ENCODE results near the gene KLK4.
"Not testable (repeated sequence)": the region's sequence is repeated elsewhere in the genome, so short reads cannot be mapped to it uniquely, and the experiment has no call there.

The KLK4 gene

DNA sequence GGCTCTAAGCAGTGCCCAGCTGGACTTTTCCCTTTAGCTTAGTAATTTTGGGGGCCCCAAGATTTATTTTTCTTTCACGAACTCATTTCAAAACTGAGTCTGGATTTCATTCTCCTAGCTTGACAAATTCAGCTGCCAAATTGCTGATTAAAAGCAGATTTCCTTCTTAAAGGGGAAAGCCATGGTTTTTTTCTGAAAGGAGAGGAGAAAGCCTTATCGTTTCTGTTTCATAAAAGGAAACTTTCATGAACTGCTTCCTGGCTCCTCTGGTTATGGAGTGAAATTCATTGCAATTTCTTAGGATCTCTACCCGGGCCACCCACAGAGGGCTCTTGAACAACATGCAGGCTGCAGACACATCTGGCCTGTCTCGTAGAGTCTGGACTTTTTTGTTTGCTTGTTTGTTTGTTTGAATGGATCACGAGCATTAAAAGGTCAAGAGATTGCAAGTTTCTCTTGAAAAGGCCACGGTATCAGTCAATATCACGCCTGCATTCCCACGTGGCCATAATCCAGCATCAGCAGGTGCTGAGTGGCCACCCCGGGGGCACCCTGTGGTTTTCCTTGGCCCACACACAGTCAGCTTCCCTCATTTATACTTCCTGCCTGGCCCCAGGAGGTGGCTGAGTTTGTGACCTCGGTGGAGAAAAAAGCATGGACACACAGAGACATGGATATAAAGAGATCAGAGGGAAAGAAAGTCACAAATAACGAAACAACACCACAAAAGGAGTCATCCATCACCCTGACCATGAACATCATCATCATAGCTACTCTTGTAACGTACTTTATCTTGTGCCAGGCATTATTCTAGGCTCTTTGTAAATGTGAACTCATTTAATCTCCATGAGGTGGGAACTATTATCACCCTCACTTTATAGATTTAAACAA lies 10.5 kb upstream of the KLK4 start:
- DNase-seq: no peak
- intact Hi-C loops (cut with DNase I): loop anchor here (5.0 to 10.0 kb wide), 2 partner anchors 176 to 547 kb away; partner anchors contain the start of gene NR1H2

DNA sequence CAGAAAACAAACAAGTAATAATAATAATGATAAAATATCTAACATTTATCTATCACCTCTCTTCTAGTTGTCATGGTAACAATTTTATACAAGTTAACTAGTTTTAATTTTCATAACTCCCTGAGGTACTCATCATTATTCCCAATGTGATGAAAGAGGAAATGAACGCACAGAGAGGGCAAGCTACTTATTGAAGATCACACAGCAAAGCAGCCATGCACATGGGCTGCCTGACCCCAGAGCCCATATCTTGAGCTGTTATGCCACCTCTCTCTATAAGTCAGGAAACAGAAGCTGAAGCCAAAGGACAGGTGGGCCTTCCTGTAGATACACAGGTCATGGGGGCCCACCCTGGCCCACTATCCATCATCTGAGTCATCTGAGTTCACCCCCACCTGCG lies 4.9 kb upstream of the KLK4 start:
- DNase-seq: no peak
- intact Hi-C loops (cut with DNase I): no loop called here

DNA sequence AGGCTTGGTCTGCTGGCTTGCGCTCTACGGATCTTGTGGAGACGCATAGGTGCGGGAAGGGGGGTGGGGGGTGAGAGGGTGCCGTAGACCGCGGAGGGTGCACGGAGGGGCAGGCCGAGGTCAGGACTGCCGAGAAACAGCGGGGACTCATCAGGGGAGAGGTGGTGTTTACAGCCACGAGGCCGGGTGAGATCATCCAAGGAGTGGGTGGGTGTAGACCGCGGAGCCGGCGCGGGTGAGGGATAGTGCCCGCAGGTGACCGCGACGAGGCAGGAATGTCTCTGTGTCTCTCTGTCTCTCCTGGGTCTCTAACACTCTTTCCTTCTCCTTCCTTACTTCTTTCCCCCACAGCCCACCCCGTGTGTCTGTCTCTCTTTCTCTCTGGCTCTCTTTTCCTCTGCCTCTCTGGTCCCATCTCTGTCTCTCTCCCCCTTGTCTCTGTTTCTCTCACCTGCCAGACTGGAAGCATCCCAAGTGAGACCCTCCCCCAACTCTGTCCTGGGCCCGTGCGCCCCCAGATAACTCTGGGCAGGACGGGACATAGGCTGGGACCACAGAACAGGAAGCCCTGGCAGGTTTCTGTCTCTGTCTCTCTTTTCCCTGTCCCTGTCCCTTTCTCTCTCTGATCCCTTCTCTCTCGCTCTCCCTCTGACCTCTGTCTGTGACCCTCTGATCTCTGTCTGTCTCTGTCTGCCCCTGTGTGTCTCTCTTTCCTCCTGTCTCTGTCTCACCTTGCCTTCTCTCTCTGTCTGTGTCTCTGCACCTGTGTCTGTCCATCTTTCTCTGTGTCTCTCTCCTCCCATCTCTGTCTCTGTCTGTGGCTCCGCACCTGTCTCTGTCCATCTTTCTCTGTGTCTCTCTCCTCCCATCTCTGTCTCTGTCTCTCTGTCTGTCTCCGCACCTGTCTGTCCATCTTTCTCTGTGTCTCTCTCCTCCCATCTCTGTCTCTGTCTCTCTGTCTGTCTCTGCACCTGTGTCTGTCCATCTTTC lies 1.8 kb upstream of the KLK4 start:
- intact Hi-C loops (cut with DNase I): no loop called here
- DNase-seq: no peak

DNA sequence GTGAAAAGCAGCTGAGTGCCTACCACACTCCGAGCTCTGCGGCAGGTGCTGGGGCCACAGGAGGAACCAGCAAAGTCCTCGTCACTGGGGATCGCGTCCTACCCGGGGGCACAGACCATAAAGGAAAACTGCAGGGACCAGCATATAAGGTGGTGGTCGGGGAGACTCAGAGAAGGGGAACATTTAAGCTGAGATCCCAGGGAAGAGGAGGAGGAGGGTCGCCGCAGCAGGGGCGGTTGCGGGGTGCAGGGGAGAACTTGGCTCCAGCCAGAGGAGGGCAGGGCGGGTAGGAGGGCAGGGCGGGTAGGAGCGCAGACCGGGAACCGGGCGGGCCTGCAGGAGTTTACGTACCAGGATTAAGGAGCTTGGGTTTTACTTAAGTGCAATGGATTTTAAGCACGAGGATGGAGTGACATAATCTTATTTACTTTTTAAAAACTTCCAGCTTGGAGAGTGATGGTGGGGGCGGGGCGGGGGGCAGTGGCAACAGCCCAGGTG lies 956 bp upstream of the KLK4 start:
- intact Hi-C loops (cut with DNase I): no loop called here
- no peak for DNase-seq

DNA sequence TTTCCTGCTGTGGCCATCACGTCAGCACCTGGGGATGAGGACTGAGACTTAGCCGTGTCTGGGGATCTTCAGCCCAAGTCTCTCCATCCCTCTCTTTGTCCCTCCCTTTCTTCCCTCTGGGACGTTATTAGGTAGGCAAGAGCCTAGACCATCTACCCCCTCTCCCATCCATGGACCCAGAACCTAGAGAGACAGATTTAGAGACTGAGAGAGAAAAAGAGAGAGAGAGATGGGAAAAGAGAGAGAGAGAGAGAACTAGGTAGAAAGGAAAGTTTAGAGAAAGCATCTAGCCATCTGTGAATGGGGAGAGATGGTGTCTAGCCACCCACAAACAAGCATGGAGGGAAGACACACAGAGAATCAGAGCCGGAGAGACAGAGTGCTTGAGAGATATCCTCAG lies 473 bp downstream of the KLK4 start:
- DNase-seq: no peak
- intact Hi-C loops (cut with DNase I): no loop called here

DNA sequence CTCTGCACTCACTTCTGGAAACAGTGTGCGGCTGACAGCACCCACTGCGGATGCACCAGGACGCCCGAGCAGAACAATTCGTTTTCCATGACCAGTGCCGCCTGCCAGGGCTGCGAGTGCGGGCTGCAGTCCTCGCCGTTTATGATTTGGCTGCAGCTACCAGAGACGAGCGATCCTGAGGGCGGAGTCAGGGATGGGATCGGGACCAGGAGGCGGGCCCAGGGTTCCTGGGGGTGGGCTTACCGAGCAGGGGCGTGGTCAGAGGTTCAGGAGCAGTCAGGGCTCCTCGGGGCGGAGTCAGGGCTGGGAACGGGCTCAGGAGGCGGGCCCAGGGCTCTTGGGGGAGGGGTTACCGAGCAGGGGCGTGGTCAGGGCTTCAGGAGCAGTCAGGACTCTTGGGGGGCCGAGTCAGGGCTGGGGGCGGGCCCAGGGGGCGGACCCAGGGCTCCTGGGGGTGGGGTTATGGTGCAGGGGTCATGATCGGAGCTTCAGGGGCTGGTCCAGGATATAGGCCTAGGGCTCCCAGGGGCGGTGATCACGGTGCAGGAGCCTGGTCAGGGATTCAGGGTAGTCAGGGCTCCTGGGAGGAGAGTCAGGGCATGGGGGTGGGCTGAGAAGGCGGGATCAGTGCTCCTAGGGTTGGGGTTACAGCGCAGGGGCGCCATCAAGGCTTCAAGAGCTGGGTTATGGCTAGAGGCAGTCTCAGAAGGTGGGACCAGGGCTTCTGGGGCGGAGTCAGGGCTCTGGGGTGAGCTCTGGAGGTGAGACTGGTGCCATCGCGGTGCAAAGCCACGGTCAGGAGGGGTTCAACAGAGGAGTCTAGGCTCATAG lies 1.7 kb downstream of the KLK4 start:
- DNase-seq: peak in 3 of 10 donors; percentile 9 to 90 (median 12)

DNA sequence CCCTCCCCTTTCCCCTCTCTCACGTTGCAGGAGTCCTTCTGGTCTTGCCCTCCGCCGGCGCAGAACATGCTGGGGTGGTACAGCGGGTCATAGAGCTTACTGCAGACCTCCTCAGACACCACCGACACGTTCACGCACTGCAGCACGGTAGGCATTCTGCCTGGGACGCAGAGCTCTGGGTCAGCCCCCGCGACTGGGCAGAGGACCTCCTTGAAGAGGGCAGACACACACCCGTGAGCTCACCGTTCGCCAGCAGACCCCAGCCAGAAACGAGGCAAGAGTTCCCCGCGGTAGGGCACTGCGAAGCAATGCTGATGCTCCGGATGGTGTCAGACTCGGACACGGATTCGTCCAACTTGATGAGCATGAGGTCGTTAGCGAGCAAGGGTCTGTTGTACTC lies 2.9 kb downstream of the KLK4 start:
- DNase-seq: no peak
- intact Hi-C loops (cut with DNase I): no loop called here

More for the DNA sequence above, 1.7 kb downstream of the KLK4 start:
- intact Hi-C loops (cut with DNase I): no loop called here

DNA sequence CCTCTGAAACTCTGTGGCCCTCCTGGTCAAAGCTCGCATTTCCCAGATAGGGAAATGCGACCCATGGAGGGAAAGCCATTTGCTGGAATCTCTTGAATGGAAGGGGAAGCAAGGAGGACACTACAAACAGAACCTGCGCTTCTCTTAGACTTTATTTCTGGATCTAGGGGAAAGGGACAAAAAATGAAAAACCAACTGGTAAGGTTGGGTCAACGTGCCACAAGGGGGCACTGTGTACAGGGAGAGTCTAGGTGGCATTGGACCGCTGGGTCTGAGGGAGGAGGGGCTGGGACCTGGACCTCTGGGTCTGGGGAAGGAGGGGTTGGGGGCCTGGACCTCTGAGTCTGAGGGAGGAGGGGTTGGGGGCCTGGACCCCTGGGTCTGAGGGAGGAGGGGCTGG lies 5.0 kb downstream of the KLK4 start:
- intact Hi-C loops (cut with DNase I): no loop called here
- peak in 2 of 10 donors; percentile 28 to 29 for DNase-seq

DNA sequence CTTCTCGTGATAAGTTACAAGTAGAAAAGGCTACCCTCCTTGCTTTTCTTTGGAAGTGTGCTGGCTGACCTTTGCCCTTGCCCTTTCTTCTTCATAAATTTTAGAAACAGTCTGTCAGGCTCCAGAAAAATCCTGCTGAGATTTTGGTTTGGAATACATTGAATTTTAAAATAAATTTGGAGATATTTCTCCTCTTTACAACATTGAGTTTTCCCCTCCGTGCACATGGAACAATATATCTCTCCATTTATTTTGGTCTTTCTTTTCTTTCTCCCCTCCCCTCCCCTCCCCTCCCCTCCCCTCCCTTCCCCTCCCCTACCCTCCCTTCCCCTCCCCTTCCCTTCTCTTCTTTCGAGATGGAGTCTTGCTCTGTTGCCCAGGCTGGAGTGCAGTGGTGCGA lies 8.6 kb downstream of the KLK4 start:
- DNase-seq: no peak
- intact Hi-C loops (cut with DNase I): no loop called here

DNA sequence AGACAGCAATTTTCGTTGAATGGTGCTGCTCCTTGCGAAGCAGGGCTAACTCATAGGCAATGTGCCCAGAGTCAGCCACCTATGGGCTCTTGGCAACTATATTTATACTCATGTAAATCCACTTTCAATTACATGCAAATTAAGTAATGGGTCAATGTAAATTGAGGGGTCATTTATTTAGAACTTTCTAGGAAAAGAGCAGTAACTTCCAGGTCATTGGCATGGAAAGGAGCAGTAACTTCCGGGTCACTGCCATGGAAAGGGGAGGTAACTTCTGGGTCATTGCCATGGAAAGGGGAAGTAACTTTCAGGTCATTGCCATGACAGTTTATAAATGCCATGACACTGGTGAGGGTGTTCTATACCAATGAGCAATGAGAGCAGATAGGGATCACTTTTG lies 11.6 kb downstream of the KLK4 start:
- intact Hi-C loops (cut with DNase I): no loop called here
- no peak for DNase-seq

DNA sequence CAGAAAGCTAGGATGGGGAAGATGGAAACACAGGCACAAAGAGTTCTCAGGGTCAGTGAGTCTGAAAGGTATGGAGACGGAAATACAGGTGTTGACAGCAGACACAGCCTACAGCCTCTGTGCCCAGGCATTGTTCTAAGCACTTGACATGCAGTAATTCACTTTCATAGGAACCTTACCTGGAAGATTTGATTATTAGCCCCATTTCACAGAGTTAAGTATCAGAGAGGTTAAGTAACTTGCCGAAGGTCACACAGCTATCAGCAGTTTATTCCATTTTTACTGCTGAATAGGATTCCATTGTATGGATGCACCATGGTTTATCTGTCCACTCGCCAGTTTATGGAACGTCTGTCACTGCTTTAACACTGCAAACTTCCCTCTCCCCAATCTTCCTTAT lies 13.2 kb downstream of the KLK4 start:
- no peak for DNase-seq
- intact Hi-C loops (cut with DNase I): no loop called here

DNA sequence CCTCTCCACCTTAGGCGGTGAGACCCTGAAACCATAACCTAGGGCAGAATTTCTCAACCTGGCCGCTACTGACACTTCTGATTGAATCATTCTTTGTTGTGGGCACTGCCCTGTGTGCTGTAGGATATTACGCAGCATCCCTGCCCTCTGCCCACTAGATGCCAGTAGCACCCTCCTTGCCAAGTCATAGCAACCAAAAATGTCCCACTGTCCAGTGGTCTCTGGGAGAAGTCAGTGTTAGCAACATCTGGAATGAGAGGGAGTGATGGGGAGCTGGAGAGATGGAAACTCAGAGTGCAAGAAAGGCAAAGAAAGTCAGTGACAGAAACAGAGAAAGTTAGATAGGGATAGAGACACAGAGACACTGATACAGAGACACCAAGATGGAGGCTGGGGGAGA lies 13.6 kb downstream of the KLK4 start:
- intact Hi-C loops (cut with DNase I): no loop called here
- DNase-seq: no peak

DNA sequence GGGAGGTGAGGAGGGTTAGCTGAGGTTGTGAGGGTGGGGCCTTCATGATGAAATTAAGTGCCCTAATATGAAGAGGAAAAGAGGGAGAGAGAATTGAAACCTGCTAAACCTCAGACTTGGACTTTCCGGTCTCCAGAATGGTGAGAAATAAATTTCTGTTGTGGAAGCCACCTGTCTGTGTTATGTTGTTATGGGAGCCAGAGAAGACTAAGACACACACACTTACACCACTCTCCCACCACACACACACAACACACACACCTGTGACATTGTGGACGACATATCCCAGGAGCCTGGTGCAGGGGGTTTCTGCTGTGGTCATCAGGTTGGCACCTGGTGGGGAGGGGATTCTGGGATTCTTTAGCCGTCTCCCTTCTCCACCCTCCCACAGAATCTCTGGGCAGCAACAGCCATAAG lies 14.0 kb downstream of the KLK4 start:
- DNase-seq: no peak
- intact Hi-C loops (cut with DNase I): no loop called here

DNA sequence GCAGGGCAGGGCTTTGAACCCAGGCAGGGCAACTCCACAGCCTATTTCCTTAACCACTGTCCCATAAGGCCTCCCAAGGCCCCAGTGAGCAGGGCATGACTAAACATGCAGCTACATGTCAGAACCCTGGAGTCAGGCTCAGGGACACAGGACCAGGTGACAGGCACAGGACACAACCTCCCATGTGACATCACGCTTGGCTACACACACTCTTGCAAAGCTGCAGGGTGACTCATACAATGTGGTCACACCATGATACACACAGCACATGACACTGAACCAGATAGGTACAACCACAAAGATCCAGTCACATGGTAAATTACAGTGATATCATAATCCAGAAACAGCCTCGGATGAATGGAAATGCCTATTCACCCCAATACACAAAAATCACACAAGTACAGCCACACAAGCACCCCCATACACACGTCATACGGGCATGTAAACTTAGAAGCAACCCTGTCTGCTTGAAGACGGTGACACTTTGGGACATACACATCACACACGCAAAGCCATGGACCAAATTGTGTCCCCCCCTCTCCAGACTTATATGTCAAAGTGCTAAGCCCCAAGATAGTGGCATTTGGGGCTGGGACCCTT lies 14.5 kb downstream of the KLK4 start:
- DNase-seq: no peak
- intact Hi-C loops (cut with DNase I): no loop called here

DNA sequence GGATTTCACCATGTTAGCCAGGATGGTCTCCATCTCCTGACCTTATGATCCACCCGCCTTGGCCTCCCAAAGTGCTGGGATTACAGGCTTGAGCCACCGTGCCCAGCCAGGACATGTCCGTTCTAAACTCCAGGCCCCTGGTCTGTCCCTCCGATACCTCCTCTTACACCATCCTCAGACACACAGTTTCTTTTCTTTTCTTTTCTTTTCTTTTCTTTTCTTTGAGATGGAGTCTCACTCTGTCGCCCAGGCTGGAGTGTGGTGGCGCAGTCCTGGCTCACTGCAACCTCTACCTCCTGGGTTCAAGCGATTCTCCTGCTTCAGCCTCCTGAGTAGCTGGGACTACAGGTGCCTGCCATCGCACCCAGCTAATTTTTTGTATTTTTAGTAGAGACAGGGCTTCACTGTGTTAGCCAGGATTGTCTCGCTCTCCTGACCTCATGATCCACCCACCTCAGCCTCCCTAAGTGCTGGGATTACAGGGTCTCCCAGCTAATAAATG lies 15.1 kb downstream of the KLK4 start:
- intact Hi-C loops (cut with DNase I); DNase-seq: not testable (repeated sequence)

DNA sequence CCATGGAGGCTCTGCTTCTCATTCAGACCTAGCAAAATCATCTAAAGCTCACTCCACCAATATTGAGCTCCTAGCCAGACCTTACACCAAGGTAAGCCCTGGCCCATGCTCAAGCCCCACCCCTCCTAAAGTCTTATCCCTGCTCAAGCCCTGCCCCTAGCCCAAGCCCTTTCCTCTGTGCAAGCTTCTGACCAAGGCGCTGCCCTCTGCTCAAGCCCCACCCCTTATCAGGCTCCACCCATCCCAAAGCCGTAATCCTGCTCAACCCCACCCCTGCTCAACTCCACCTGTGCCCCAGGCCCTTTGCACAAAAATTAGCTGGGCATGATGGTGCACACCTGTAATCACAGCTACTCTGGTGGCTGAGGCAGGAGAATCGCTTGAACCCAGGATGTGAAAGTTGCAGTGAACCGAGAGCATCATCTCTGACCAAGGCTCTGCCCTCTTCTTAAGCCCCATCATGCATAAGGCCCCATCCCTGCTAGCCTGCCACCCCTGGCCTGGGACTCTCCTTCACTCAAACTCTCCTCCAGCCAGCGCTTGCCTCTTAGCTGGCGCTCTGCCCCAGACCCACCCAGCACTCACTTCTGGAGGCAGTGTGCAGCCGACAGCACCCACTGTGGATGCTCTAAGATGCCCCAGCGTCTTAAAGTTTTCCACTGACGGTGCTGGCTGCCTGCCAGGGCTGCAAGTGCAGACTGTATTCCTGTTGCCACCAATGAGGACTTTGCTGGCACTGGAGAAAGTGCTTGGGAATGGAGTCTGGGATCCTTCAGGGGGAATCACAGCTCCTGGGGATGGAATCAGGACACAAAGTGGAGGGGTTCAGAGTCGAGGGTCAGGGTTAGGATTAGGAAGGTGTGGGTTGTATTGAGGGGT lies 16.5 kb downstream of the KLK4 start:
- intact Hi-C loops (cut with DNase I): no loop called here
- DNase-seq: no peak

DNA sequence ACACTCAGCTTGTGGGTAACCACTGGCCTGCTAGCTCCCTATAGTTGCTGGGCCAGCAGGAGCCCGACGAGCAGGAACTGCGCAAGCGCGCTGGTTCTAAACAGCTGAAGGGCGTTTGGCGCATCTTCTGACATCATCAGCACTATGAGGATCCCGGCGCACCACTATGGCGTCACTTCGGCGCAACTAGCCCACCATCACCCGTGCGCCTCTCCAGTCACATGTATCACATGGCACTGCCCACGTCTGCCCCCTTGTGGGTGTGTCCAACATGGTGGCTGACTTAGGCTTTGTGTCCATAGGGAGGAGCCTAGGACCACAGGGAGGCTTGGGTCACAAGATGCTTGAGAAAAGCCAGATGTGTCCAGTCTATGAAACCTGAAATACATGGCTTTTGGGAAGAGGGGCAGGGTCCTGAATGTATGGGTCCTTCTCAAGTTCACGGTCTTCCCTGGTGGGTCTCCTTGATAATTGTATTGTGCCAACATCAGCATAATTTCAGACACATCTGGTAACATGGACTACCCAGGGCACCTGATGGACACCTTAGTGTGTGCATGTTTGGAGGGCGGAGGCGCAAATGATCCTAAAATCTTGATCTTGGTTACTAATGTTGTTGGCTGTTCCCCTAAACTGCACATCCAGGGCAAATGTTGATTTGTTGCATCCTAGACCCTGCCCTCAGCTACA lies 18.0 kb downstream of the KLK4 start:
- intact Hi-C loops (cut with DNase I): no loop called here
- no peak for DNase-seq

DNA sequence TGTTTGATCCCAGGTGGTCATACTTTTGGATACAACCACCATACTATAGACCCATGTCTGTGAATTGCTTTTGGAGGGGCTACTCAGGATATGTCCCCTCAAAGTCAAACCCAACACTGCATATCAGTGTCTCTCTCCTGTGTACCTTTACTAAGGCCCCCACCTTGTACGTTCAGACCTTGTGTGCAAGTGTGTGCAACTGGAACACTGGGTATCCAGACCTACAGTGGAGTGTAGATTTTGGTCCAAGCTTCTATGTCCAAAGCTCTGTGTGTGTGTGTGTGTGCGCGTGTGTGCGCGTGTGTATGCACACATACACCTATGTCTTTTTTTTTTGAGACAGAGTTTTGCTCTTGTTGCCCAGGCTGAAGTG lies 20.0 kb downstream of the KLK4 start:
- DNase-seq: no peak
- intact Hi-C loops (cut with DNase I): no loop called here

Data from posterior cingulate gyrus (tissue), 11 donors.